ENCODE measurements around the gene FAM9B.

FAM9B gene

DNA sequence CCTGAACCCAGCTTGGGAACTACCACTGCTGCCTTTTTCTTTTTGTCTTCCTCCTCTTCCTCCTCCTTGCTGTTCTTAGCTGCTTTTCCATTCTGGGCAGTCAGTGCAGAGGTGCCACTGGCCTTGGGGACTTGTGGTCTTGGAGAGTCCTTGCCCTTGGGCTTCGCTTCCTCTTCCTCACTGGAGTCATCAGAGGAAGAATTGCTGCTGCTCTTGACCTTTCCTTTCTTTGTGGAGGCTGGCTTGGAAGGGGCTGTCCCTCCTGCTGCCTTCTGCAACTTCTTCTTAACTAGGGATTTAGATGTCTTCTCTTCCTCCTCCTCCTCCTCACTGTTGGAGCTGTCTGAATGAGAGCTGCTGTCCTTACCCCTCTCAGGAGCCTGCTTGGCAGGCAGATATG lies 53.2 kb downstream of the FAM9B start:
- no peaks in the 10 kb centered on the region for H3K36me3 ChIP-seq (ENCODE audit: control insufficient read depth, insufficient read depth, low read length, severe bottlenecking)
- peaks cover 10% of the 10 kb centered on the region for H3K27me3 ChIP-seq (replicated peaks; ENCODE audit: control insufficient read depth, insufficient read depth, low read length)
- no peak overlapping the region for H3K9ac ChIP-seq (ENCODE audit: low read length)
- no peaks in the 10 kb centered on the region for H3K9me3 ChIP-seq (ENCODE audit: control insufficient read depth, low read length)
- DNase-seq (ENCODE audit: low read depth): no peak
- H3K4me1 ChIP-seq (ENCODE audit: control insufficient read depth, insufficient read depth, low read length): no peaks in the 10 kb centered on the region
- no peak overlapping the region for H3K4me3 ChIP-seq (ENCODE audit: low read length)
